ENCODE results near the gene TRIM44. TPM values are rescaled to one million over a fixed set of nuclear protein-coding genes. Genes with fewer than 3 reads are reported as not detected.

The TRIM44 gene
- total RNA-seq, 1 donor from 2014 or later, result 86.6 TPM

GRCh38 chr11:35839368-35840161 lies 177.0 kb downstream of the TRIM44 start:
- H3K27ac Mint-ChIP-seq, result no peak overlapping the region
- no peak for TF ChIP-seq CTCF (IDR thresholded peaks at IDR 0.05; ENCODE audit: unreplicated experiment)
- DNase-seq (ENCODE audit: low spot score in 2 of 2, unreplicated experiment in 2 of 2), result no peak
- H3K4me1 Mint-ChIP-seq, result peaks cover 6% of the 10 kb centered on the region
- no peaks in the 10 kb centered on the region for H3K27me3 Mint-ChIP-seq (ENCODE audit: low read depth)
- H3K36me3 Mint-ChIP-seq, result no peaks in the 10 kb centered on the region
- peaks cover 10% of the 10 kb centered on the region for H3K9me3 Mint-ChIP-seq
- no peak overlapping the region for H3K4me3 Mint-ChIP-seq

- H3K4me1 Mint-ChIP-seq, result peaks cover 6% of the 10 kb centered on the region
- peaks cover 5% of the 10 kb centered on the region for H3K27me3 Mint-ChIP-seq (ENCODE audit: low read depth)
- H3K9me3 Mint-ChIP-seq, result peaks cover 10% of the 10 kb centered on the region
- no peak overlapping the region for H3K4me3 Mint-ChIP-seq
- no peak for TF ChIP-seq CTCF (IDR thresholded peaks at IDR 0.05; ENCODE audit: unreplicated experiment)
- H3K27ac Mint-ChIP-seq, result no peak overlapping the region
- no peak for DNase-seq (ENCODE audit: low spot score in 2 of 2, unreplicated experiment in 2 of 2)
- no peaks in the 10 kb centered on the region for H3K36me3 Mint-ChIP-seq
These were observed 179.2 kb downstream of the TRIM44 start for GRCh38 chr11:35841733-35842132.

GRCh38 chr11:35842958-35843357 lies 180.4 kb downstream of the TRIM44 start:
- no peak for TF ChIP-seq CTCF (IDR thresholded peaks at IDR 0.05; ENCODE audit: unreplicated experiment)
- Mint-ChIP-seq H3K4me3 (no peak overlapping the region), H3K4me1 (no peaks in the 10 kb centered on the region), H3K9me3 (peaks cover 10% of the 10 kb centered on the region), H3K36me3 (no peaks in the 10 kb centered on the region), H3K27me3 (ENCODE audit: low read depth) (peaks cover 14% of the 10 kb centered on the region), H3K27ac (no peak overlapping the region)
- no peak for DNase-seq (ENCODE audit: low spot score in 2 of 2, unreplicated experiment in 2 of 2)

GRCh38 chr11:35844579-35844978 lies 182.0 kb downstream of the TRIM44 start:
- TF ChIP-seq CTCF (IDR thresholded peaks at IDR 0.05; ENCODE audit: unreplicated experiment), result no peak
- peaks cover 21% of the 10 kb centered on the region for H3K27me3 Mint-ChIP-seq (ENCODE audit: low read depth)

GRCh38 chr11:35845860-35846259 lies 183.3 kb downstream of the TRIM44 start:
- H3K9me3 Mint-ChIP-seq, result peaks cover 1% of the 10 kb centered on the region

More at GRCh38 chr11:35844579-35844978, 182.0 kb downstream of the TRIM44 start:
- H3K9me3 Mint-ChIP-seq, result peaks cover 10% of the 10 kb centered on the region
- no peak for DNase-seq (ENCODE audit: low spot score in 2 of 2, unreplicated experiment in 2 of 2)
- H3K4me3 Mint-ChIP-seq, result no peak overlapping the region
- H3K27ac Mint-ChIP-seq, result no peak overlapping the region
- no peaks in the 10 kb centered on the region for H3K36me3 Mint-ChIP-seq
- no peaks in the 10 kb centered on the region for H3K4me1 Mint-ChIP-seq

More at GRCh38 chr11:35845860-35846259, 183.3 kb downstream of the TRIM44 start:
- H3K27me3 Mint-ChIP-seq (ENCODE audit: low read depth), result peaks cover 23% of the 10 kb centered on the region
- H3K4me3 Mint-ChIP-seq, result no peak overlapping the region
- no peak overlapping the region for H3K27ac Mint-ChIP-seq
- no peaks in the 10 kb centered on the region for H3K4me1 Mint-ChIP-seq
- DNase-seq (ENCODE audit: low spot score in 2 of 2, unreplicated experiment in 2 of 2), result no peak
- H3K36me3 Mint-ChIP-seq, result no peaks in the 10 kb centered on the region
- no peak for TF ChIP-seq CTCF (IDR thresholded peaks at IDR 0.05; ENCODE audit: unreplicated experiment)
